Lower leg skin (tissue), 3 donors: ENCODE results near the gene KNTC1.
"Not testable (repeated sequence)": the region's sequence is repeated elsewhere in the genome, so short reads cannot be mapped to it uniquely, and the experiment has no call there.

Source experiments
- POLR2A ChIP-seq, 2 donors: fragments of 450-650 bp; IDR thresholded peaks; one replicate each; pipeline ENCODE4 v1.6.1; 2016 to 2017; ENCODE audit warnings: antibody characterized with exemption in 2 of 2, mild to moderate bottlenecking in 1 of 2, moderate library complexity in 1 of 2
- TF ChIP-seq, protein P1 (sequence below), 3 donors: fragments of 450-650 bp; IDR thresholded peaks; one replicate each; pipeline ENCODE4 v1.5.1; 2016; ENCODE audit warnings: antibody characterized with exemption in 3 of 3, mild to moderate bottlenecking in 3 of 3, moderate library complexity in 2 of 3

DNA sequence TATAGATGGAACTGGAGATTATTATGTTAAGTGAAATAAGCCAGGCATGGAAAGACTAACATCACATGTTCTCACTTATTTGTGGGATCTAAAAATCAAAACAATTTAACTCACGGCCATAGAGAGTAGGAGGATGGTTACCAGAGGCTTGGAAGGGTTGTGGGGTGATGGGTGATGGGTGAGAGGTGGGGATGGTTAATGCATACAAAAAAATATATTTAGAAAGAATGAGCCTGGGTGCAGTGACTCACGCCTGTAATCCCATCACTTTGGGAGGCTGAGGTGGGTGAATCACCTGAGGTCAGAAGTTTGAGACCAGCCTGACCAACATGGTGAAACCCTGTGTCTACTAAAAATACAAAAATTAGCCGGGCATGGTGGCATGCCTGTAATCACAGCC lies 43.0 kb downstream of the KNTC1 start:
- TF ChIP-seq, protein P1, sequence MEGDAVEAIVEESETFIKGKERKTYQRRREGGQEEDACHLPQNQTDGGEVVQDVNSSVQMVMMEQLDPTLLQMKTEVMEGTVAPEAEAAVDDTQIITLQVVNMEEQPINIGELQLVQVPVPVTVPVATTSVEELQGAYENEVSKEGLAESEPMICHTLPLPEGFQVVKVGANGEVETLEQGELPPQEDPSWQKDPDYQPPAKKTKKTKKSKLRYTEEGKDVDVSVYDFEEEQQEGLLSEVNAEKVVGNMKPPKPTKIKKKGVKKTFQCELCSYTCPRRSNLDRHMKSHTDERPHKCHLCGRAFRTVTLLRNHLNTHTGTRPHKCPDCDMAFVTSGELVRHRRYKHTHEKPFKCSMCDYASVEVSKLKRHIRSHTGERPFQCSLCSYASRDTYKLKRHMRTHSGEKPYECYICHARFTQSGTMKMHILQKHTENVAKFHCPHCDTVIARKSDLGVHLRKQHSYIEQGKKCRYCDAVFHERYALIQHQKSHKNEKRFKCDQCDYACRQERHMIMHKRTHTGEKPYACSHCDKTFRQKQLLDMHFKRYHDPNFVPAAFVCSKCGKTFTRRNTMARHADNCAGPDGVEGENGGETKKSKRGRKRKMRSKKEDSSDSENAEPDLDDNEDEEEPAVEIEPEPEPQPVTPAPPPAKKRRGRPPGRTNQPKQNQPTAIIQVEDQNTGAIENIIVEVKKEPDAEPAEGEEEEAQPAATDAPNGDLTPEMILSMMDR (IDR thresholded peaks at IDR 0.05) = not testable (repeated sequence)
- not testable (repeated sequence) for TF ChIP-seq POLR2A (IDR thresholded peaks at IDR 0.05)
